NCI-H526 treated with DMSO at 0.1 percent for 48 hours (cell line): ENCODE data around the gene DPP4.
"Not testable (repeated sequence)": the region's sequence is repeated elsewhere in the genome, so short reads cannot be mapped to it uniquely, and the experiment has no call there.

Experiments
- DNase-seq: peaks from one replicate; lab custom pipeline; 2025; lab: John Stamatoyannopoulos, UW

DPP4 gene

GRCh38 chr2:161990741-161991140 lies 83.3 kb downstream of the DPP4 start:
- no peak for DNase-seq

- DNase-seq: no peak
These were observed 84.0 kb downstream of the DPP4 start for GRCh38 chr2:161990036-161990435.

- DNase-seq: no peak
These were observed 85.4 kb downstream of the DPP4 start for GRCh38 chr2:161988589-161988988.

DNA sequence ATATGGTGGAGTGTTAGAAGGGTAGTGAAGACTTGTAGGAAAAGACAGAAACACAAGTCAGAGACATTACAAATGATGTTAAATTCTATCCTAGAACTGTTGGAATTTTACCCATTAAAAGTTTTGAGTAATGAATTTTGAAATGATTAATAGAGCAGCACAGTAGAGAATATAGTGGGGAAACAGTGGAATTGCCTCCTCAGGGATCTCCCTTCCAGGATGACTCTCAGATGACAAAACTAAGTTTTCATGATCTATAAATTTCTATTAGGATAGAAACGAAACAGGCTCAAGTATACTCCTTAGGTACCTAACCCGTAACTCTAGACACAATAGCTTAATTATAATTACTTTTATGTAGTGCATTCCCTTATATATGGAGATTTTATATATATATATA lies 86.7 kb downstream of the DPP4 start:
- no peak for DNase-seq

DNA sequence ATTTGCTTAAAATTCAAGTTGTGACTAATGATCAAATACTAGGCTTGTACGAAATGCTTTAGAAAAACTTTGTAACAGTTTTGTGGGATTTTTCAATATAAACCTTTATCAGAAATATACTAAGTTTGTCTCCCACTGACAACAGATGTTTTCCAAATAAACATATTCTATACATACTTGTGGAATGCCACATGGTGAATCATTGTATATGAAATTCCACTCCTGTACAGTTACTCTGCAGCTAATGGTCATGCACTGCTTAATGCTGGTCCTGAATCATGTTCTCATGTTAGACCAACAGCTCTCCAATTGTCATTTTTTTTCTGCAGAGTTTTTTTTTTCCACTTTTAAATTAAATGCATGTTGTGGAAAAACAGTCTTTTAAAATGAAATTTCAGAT lies 90.1 kb downstream of the DPP4 start:
- DNase-seq: no peak

DNA sequence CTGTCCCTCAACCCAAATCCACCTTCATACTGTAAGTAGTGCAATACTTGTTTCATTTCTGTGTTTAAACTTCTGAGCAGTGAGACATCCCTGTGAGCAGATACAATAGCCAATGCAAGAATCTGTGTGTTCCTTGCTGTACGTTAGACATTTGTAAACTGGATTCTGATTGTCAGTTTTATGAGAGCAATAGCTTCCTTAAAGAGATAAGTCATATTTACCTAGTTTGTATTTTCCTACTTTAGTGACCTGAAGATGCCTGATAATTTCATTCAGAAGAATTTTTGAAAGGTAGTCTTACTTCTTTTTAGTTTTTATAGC lies 90.7 kb downstream of the DPP4 start:
- DNase-seq: no peak

- no peak for DNase-seq
These were observed 91.3 kb downstream of the DPP4 start for GRCh38 chr2:161982548-161983330.

DNA sequence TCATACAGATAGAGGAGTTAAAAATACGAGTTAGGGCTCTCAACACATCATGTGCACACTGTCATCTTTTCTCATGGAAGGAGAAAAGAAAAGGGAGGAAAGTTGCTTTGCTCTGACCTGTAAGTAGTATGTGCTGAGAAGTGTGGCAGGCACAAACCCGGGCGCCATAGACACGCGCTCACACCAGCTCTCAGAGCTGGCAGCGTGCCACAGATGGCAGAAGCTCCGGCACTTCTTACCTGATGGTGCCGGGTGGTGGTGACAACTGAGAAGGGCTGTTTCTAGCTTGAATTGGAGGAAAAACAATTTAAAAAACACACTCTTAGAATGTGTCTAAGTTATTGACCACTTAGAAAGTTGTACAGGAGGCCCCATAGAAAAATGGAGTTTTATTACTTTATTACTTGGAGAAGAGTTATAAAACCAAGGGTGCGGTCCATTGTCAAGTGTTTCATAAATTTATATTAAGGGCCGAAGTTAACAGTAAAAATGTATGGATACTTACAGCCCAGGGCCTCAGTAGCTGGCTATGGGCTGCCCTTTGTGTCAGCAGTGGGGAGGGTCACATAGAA lies 92.2 kb downstream of the DPP4 start:
- no peak for DNase-seq

DNA sequence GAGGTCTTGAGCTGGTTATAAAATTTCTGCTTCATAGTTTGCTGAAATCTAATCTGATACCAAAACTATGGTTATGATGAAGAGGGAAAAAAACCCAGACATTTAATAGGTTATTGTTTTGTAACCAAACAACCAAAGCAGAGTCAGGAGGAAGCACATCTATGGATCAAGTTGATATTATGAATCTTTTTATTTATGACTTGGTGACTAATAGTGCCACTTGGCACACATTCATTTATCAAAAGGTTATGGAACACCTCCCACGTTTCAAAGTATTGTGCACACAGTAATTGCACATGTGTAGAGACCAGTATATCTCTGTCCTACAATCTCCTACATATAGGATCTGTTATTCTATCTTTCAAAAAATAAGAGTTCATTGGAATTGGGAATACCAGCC lies 93.0 kb downstream of the DPP4 start:
- no peak for DNase-seq

DNA sequence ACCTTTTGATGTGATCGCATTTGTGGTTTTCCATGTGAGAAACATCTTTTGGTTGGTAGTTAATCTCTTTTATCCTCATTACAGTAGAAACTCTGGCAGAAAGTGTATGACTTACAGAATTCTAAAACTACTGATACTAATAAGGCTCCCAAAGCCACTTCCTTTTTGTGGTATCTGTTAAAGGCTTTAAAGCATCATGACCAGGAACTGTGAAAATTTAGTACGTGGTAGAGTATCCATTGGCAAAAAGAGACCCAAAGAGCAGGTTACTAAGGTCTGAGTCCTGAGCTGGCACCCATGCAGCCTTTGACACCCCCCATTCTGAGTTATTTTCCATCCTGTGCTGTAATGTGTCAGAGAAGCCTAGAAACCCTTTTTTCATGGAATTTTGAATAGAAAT lies 94.5 kb downstream of the DPP4 start:
- no peak for DNase-seq

GRCh38 chr2:161977926-161978325 lies 96.1 kb downstream of the DPP4 start:
- DNase-seq: not testable (repeated sequence)

- no peak for DNase-seq
These were observed 97.1 kb downstream of the DPP4 start for GRCh38 chr2:161976917-161977316.

- DNase-seq: no peak
These were observed 97.7 kb downstream of the DPP4 start for GRCh38 chr2:161976295-161976694.

- no peak for DNase-seq
These were observed 98.2 kb downstream of the DPP4 start for GRCh38 chr2:161975813-161976160.

GRCh38 chr2:161975062-161975812 lies 98.8 kb downstream of the DPP4 start:
- no peak for DNase-seq

- no peak for DNase-seq
These were observed 99.6 kb downstream of the DPP4 start for GRCh38 chr2:161974461-161974860.

DNA sequence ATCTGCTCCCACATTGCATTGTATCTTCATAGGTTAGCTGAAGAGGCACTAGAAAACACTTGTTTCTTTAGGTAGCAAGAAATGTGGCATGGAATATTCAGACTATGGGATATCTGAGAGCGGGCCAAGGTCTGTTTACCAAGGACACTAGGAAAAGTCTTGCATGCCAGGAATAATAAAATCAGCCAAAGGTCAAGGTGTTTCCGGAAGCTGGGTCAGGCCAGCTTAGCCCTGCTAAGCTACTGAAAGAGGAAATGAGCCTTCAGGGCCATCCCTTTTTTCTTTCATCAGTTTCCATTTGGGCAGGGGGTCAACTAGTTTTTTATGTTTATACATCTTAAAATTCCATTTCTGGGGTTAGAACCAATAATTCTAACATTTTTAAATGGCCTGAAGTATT lies 101.1 kb downstream of the DPP4 start:
- DNase-seq: no peak

DNA sequence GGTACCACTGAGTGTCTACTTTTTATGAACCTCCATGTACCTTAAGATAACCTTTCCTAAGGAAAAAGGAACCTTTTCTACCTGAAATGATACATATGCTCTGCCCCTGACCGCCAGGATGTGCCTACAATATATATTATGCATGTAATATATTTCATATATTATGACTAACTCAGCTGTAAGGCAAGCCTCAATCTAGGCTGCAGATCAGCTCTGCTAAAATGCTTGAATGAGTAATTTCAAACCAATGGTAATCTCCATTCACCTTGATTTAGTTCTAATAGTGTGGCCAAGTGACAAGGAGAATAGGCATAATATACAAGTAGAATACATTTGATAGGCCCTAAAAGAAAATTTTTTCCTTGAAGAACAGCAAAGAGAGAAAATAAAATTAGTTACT lies 101.8 kb downstream of the DPP4 start:
- no peak for DNase-seq

DNA sequence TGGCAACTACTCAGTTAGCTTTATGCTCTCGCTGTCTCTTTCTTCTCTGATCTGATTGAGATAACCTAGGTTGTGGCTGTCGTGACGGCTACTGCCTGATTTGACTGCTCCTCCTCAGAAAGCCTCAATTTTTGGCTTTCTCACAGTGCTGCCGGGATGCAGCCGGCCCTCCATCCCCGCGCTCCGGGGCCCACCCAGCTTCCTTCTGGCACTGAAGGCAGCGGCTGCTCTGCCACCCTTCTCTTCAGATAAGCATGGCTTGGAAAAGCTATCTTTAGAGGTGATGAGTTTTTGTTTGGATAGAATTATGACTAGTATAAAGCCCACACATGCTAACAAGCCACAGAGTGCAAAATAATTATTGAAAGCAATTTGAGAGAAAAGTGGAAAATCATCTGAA lies 102.5 kb downstream of the DPP4 start:
- DNase-seq: no peak

GRCh38 chr2:161969159-161969558 lies 104.9 kb downstream of the DPP4 start:
- no peak for DNase-seq

DNA sequence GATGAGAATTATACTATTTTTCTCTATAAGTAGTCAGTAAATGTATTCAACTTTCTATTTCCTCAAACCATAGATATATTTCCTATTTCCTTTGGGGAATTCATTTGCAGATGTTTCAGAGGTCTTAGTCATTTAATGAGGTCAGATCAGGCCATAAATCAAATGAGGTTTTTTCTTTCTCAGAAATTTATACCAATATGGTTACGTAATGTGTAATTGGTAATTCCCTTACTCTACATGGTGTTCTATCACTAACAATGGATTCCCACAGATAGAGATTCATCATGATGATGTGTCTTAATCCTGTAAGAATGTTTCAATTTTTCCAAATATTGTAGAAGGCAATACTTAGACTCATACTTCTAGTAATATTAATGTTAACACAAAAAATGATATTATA lies 108.0 kb downstream of the DPP4 start:
- DNase-seq: no peak

GRCh38 chr2:161964160-161964559 lies 109.9 kb downstream of the DPP4 start:
- DNase-seq: no peak

DNA sequence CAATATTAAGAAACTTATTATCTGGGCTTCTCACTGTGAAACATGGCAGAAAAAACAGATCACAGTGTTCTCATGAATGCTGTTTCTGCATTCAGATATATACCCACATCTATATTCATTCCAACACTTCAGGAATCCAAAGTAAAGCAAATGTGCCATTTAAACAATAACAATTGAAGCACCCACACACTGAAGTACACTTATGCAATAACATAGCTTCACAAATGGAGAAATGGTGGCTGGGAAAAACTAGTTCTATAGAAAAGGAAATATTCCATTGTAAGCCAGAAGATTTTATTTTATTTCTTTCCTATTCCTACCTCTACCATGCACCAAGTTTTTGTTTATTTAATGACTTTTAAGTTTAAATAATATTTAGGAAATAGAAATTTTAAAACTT lies 111.9 kb downstream of the DPP4 start:
- DNase-seq: no peak

DNA sequence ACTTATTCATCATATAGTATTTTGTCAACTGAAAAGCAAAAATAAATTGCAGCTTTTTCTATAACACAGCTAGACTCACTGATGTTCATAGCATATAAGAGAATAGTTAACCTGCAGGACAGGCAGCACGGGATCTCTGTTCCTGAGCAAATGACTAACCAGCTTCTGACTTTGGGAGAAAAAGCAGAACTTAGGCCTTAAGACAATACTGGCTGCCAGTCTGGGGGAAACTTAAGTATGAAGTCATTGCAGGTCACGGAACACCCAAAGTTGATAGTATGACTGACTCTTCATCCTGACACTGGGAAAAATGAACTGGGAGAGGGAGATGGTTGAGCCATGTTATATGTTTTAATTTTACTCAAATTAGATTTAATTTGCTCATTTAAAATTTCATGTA lies 113.0 kb downstream of the DPP4 start:
- no peak for DNase-seq
